ENCODE measurements around the gene ABHD17A.

The ABHD17A gene

GRCh38 chr19:1885398-1886119 is at the start of gene ABHD17A:
Gene ABHD17A (minus strand): TSS chr19:1885496. CDS start chr19:1881566, 3,930 bp downstream.
- DNase-seq (ENCODE audit: low read depth, low spot score), result peak; percentile 86

- DNase-seq (ENCODE audit: low read depth, low spot score), result no peak
Observed at GRCh38 chr19:1933942-1934341, 48.6 kb upstream of the ABHD17A start.

- no peak for DNase-seq (ENCODE audit: low read depth, low spot score)
Observed at GRCh38 chr19:1933244-1933643, 47.9 kb upstream of the ABHD17A start.

- no peak for DNase-seq (ENCODE audit: low read depth, low spot score)
Observed at GRCh38 chr19:1932395-1932794, 47.1 kb upstream of the ABHD17A start.

GRCh38 chr19:1931445-1931844 is 46.1 kb upstream of the ABHD17A start:
- no peak for DNase-seq (ENCODE audit: low read depth, low spot score)

GRCh38 chr19:1929021-1929742 is 43.9 kb upstream of the ABHD17A start:
- peak; percentile 50 for DNase-seq (ENCODE audit: low read depth, low spot score)

GRCh38 chr19:1925544-1925943 is 40.2 kb upstream of the ABHD17A start:
- no peak for DNase-seq (ENCODE audit: low read depth, low spot score)

- no peak for DNase-seq (ENCODE audit: low read depth, low spot score)
Observed at GRCh38 chr19:1924320-1924961, 39.1 kb upstream of the ABHD17A start.

- DNase-seq (ENCODE audit: low read depth, low spot score), result no peak
Observed at GRCh38 chr19:1923319-1923718, 38.0 kb upstream of the ABHD17A start.

- no peak for DNase-seq (ENCODE audit: low read depth, low spot score)
Observed at GRCh38 chr19:1922803-1923202, 37.5 kb upstream of the ABHD17A start.

GRCh38 chr19:1921825-1922224 is 36.5 kb upstream of the ABHD17A start:
- DNase-seq (ENCODE audit: low read depth, low spot score), result no peak

- DNase-seq (ENCODE audit: low read depth, low spot score), result no peak
Observed at GRCh38 chr19:1921326-1921725, 36.0 kb upstream of the ABHD17A start.

GRCh38 chr19:1920644-1921043 is 35.3 kb upstream of the ABHD17A start:
- no peak for DNase-seq (ENCODE audit: low read depth, low spot score)

- no peak for DNase-seq (ENCODE audit: low read depth, low spot score)
Observed at GRCh38 chr19:1918975-1919374, 33.7 kb upstream of the ABHD17A start.

GRCh38 chr19:1917926-1918325 is 32.6 kb upstream of the ABHD17A start:
- no peak for DNase-seq (ENCODE audit: low read depth, low spot score)

GRCh38 chr19:1917146-1917545 is 31.9 kb upstream of the ABHD17A start:
- DNase-seq (ENCODE audit: low read depth, low spot score), result no peak

- DNase-seq (ENCODE audit: low read depth, low spot score), result no peak
Observed at GRCh38 chr19:1914826-1915341, 29.6 kb upstream of the ABHD17A start.

GRCh38 chr19:1913781-1914577 is 28.7 kb upstream of the ABHD17A start:
- DNase-seq (ENCODE audit: low read depth, low spot score), result no peak

- DNase-seq (ENCODE audit: low read depth, low spot score), result no peak
Observed at GRCh38 chr19:1912760-1913505, 27.6 kb upstream of the ABHD17A start.

- no peak for DNase-seq (ENCODE audit: low read depth, low spot score)
Observed at GRCh38 chr19:1911995-1912394, 26.7 kb upstream of the ABHD17A start.

GRCh38 chr19:1911098-1911497 is 25.8 kb upstream of the ABHD17A start:
- no peak for DNase-seq (ENCODE audit: low read depth, low spot score)

All from activated naive CD8-positive, alpha-beta T cell treated with anti-CD3 and anti-CD28 coated beads, Interleukin-2, amount 50 U/mL, for 16 hours (primary cell).